GM23248 (cell line): ENCODE measurements around the gene C14orf119. TPM values are rescaled to one million over a fixed set of nuclear protein-coding genes. Genes with fewer than 3 reads are reported as not detected.

Experiments used
- DNase-seq: peaks from one replicate; pipeline ENCODE4 v3.0.0-alpha.2; 2015
- H2AFZ ChIP-seq: fragments of 200-600 bp; sonication (generic); 2 replicates; pipeline ENCODE4 v1.6.1; 2016; ENCODE audit warnings: antibody characterized with exemption
- H3F3A ChIP-seq: fragments of 200-600 bp; sonication (generic); 2 replicates; pipeline ENCODE4 v1.6.1; 2016; ENCODE audit warnings: mild to moderate bottlenecking, antibody characterized with exemption, mixed run types; ENCODE audit not compliant: insufficient read depth
- H3K27ac ChIP-seq: fragments of 200-600 bp; sonication (generic); 2 replicates; pipeline ENCODE4 v1.5.1; 2016; ENCODE audit warnings: mild to moderate bottlenecking
- H3K27me3 ChIP-seq: fragments of 200-600 bp; sonication (generic); replicated peaks from 2 replicates; pipeline ENCODE4 v1.6.1; 2016; ENCODE audit warnings: mild to moderate bottlenecking; ENCODE audit not compliant: insufficient read depth
- H3K36me3 ChIP-seq: fragments of 200-600 bp; sonication (generic); 2 replicates; pipeline ENCODE4 v1.6.1; 2016; ENCODE audit warnings: low read depth, mild to moderate bottlenecking
- H3K4me1 ChIP-seq: fragments of 200-600 bp; sonication (generic); 2 replicates; pipeline ENCODE4 v1.6.1; 2016; ENCODE audit warnings: mild to moderate bottlenecking; ENCODE audit not compliant: insufficient read depth
- H3K4me2 ChIP-seq: fragments of 200-600 bp; sonication (generic); one replicate; pipeline ENCODE4 v1.6.1; 2016; ENCODE audit warnings: mild to moderate bottlenecking; ENCODE audit not compliant: unreplicated experiment
- H3K4me3 ChIP-seq: fragments of 200-600 bp; sonication (generic); 2 replicates; pipeline ENCODE4 v1.5.1; 2016; ENCODE audit warnings: mild to moderate bottlenecking
- H3K79me2 ChIP-seq: fragments of 200-600 bp; sonication (generic); 2 replicates; pipeline ENCODE4 v1.6.1; 2016; ENCODE audit warnings: mild to moderate bottlenecking; ENCODE audit not compliant: insufficient read depth
- H3K9ac ChIP-seq: fragments of 200-600 bp; sonication (generic); 2 replicates; pipeline ENCODE4 v1.6.1; 2016; ENCODE audit warnings: mild to moderate bottlenecking
- H3K9me2 ChIP-seq: fragments of 200-600 bp; sonication (generic); 2 replicates; pipeline ENCODE4 v1.6.1; 2016; ENCODE audit warnings: mixed run types, mild to moderate bottlenecking, moderate library complexity; ENCODE audit not compliant: insufficient read depth
- H3K9me3 ChIP-seq: fragments of 200-600 bp; sonication (generic); one replicate; pipeline ENCODE4 v1.6.1; 2017; ENCODE audit warnings: low read depth
- H4K20me1 ChIP-seq: fragments of 200-600 bp; sonication (generic); 2 replicates; pipeline ENCODE4 v1.6.0; 2016; ENCODE audit not compliant: insufficient read depth
- EZH2 ChIP-seq: fragments of 200-600 bp; sonication (generic); IDR thresholded peaks from 2 replicates; pipeline ENCODE4 v1.6.1; 2018; ENCODE audit warnings: antibody characterized with exemption, mild to moderate bottlenecking; ENCODE audit not compliant: insufficient read depth, poor library complexity, severe bottlenecking
- EZH2phosphoT487 ChIP-seq: fragments of 200-600 bp; sonication (generic); IDR thresholded peaks from 2 replicates; pipeline ENCODE4 v1.6.1; 2018; ENCODE audit warnings: antibody characterized with exemption, moderate library complexity, mild to moderate bottlenecking, low read depth; ENCODE audit not compliant: insufficient read depth
- WGBS, 2 experiments: methylation state at CpG; one replicate each; pipeline ENCODE4 v1.1.6; 2015 to 2017; ENCODE audit warnings: low lambda C conversion rate in 2 of 2, low coverage in 1 of 2; ENCODE audit errors: missing lambda C conversion rate in 2 of 2; 5-methylcytosine and 5-hydroxymethylcytosine counted together
- in situ Hi-C: fragments of 300-500 bp; cut with MboI; formaldehyde crosslinking; loops from 2 replicates; pipeline ENCODE4 v1.15.0; 2020
- polyA plus RNA-seq: library from polyadenylated mRNA; unstranded; fragments of >200 nt; fragmentation: Nextera tagmentation; extraction: Ambion mirVana; gene quantifications from 2 replicates; pipeline ENCODE4 v1.2.1, GENCODE V29; 2016
- total RNA-seq: library from RNA; depleted of rRNA; stranded (reverse); fragments of >200 nt; shearing (Covaris generic); gene quantifications from 2 replicates; pipeline ENCODE4 v1.2.3, GENCODE V29; 2014

The C14orf119 gene
- total and polyA plus RNA-seq, 2 experiments from 2014 or later, result 48.7 to 166 TPM

GRCh38 chr14:23066368-23066767 lies 28.9 kb upstream of the C14orf119 start:
- peaks cover 56% of the 10 kb centered on the region for H3F3A ChIP-seq
- H3K27ac ChIP-seq, result no peak overlapping the region
- H3K36me3 ChIP-seq, result peaks cover 54% of the 10 kb centered on the region
- H3K9me3 ChIP-seq, result no peaks in the 10 kb centered on the region
- peaks cover 27% of the 10 kb centered on the region for H3K4me1 ChIP-seq
- H3K9me2 ChIP-seq, result no peaks in the 10 kb centered on the region
- no peak overlapping the region for H3K4me3 ChIP-seq
- no peaks in the 10 kb centered on the region for H3K27me3 ChIP-seq
- peak overlapping the region; percentile 31; the same call in 1 of the 2 replicates for H3K9ac ChIP-seq
- in situ Hi-C loops, result no loop called here
- peaks cover 5% of the 10 kb centered on the region; the same call in 1 of the 2 replicates for H4K20me1 ChIP-seq
- no peak for DNase-seq
- no peak overlapping the region for H3K4me2 ChIP-seq
- TF ChIP-seq EZH2phosphoT487, result no peak
- no peak for TF ChIP-seq EZH2
- peaks cover 87% of the 10 kb centered on the region for H3K79me2 ChIP-seq
- WGBS, 2 experiments, result 100% methylated on average over 3 of the region's 3 CpGs
- H2AFZ ChIP-seq, result no peak overlapping the region

GRCh38 chr14:23066855-23067744 lies 28.2 kb upstream of the C14orf119 start:
- Histone ChIP-seq H3K9me2 (no peaks in the 10 kb centered on the region), H3K27ac (no peak overlapping the region), H3K79me2 (peaks cover 91% of the 10 kb centered on the region), H3K4me1 (peaks cover 26% of the 10 kb centered on the region), H3K4me2 (no peak overlapping the region), H3K27me3 (no peaks in the 10 kb centered on the region), H3K9ac (peak overlapping the region; percentile 31; the same call in 1 of the 2 replicates), H4K20me1 (peaks cover 5% of the 10 kb centered on the region; the same call in 1 of the 2 replicates), H2AFZ (no peak overlapping the region), H3K4me3 (no peak overlapping the region), H3K36me3 (peaks cover 54% of the 10 kb centered on the region), H3K9me3 (no peaks in the 10 kb centered on the region), H3F3A (peaks cover 62% of the 10 kb centered on the region)
- TF ChIP-seq EZH2phosphoT487 (no peak), EZH2 (no peak)
- DNase-seq, result no peak
- in situ Hi-C loops, result no loop called here
- 85% methylated on average over 16 to 23 of the region's 23 CpGs for WGBS, 2 experiments

- 67 to 75% methylated on average over 14 of the region's 14 CpGs for WGBS, 2 experiments
- H2AFZ ChIP-seq, result no peak overlapping the region
- in situ Hi-C loops, result no loop called here
- H3K9me3 ChIP-seq, result no peaks in the 10 kb centered on the region
- peak overlapping the region; percentile 24; the same call in 1 of the 2 replicates for H3K4me3 ChIP-seq
- no peak for TF ChIP-seq EZH2
- TF ChIP-seq EZH2phosphoT487, result no peak
- peaks cover 97% of the 10 kb centered on the region for H3K79me2 ChIP-seq
- H3F3A ChIP-seq, result peaks cover 62% of the 10 kb centered on the region
- 0 out of 2 replicates have a peak overlapping the region, but pooled peaks have one; percentile 29 for H3K9ac ChIP-seq
- peak; percentile 23 for DNase-seq
- peak overlapping the region; percentile 47 for H3K4me2 ChIP-seq
- H3K27ac ChIP-seq, result no peak overlapping the region
- H3K9me2 ChIP-seq, result no peaks in the 10 kb centered on the region
- H3K27me3 ChIP-seq, result no peaks in the 10 kb centered on the region
- H3K4me1 ChIP-seq, result peaks cover 21% of the 10 kb centered on the region
- H3K36me3 ChIP-seq, result peaks cover 46% of the 10 kb centered on the region
- H4K20me1 ChIP-seq, result peaks cover 5% of the 10 kb centered on the region; the same call in 1 of the 2 replicates
These were observed 27.2 kb upstream of the C14orf119 start for GRCh38 chr14:23067847-23068788.
